ENCODE measurements around the gene FERMT1. TPM values are rescaled to one million over a fixed set of nuclear protein-coding genes. Genes with fewer than 3 reads are reported as not detected.

Gene FERMT1
- total RNA-seq, 3 donors from 2014 or later = 17.4 to 102 (median 54.1) TPM

- Histone ChIP-seq H3K4me3 (no peak overlapping the region), H3K36me3 (ENCODE audit: low read depth) (no peaks in the 10 kb centered on the region), H3K4me1 (ENCODE audit: low read depth) (no peaks in the 10 kb centered on the region), H3K9me3 (no peaks in the 10 kb centered on the region)
- no peak for DNase-seq
- intact Hi-C loops (cut with DNase I, micrococcal nuclease) = no loop called here
- ATAC-seq = no peak
- TF ChIP-seq, protein P1, sequence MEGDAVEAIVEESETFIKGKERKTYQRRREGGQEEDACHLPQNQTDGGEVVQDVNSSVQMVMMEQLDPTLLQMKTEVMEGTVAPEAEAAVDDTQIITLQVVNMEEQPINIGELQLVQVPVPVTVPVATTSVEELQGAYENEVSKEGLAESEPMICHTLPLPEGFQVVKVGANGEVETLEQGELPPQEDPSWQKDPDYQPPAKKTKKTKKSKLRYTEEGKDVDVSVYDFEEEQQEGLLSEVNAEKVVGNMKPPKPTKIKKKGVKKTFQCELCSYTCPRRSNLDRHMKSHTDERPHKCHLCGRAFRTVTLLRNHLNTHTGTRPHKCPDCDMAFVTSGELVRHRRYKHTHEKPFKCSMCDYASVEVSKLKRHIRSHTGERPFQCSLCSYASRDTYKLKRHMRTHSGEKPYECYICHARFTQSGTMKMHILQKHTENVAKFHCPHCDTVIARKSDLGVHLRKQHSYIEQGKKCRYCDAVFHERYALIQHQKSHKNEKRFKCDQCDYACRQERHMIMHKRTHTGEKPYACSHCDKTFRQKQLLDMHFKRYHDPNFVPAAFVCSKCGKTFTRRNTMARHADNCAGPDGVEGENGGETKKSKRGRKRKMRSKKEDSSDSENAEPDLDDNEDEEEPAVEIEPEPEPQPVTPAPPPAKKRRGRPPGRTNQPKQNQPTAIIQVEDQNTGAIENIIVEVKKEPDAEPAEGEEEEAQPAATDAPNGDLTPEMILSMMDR (IDR thresholded peaks at IDR 0.05) = no peak
These were observed 41.9 kb upstream of the FERMT1 start for GRCh38 chr20:6164421-6165341.

DNA sequence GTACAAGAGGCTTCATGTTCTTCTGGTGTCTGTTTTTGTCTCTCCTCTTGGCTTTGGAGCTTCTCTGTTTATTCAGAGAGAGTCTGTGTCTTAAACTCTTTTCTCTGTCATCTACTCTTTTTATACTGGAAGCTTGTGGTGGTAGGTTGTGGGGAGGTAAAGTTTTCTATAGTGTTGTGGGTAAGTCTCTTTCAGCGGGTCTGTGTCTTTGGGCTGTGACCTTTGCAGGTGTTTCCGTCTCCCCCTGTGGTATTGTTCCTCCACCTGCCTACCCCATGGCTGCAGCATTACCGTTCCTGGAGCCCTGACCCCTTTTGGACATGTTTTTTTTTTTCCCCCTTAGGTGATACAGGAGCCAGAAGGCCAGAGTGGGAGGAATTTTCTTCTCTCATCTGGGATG lies 37.9 kb upstream of the FERMT1 start:
- intact Hi-C loops (cut with DNase I, micrococcal nuclease) = no loop called here
- TF ChIP-seq, protein P1 (IDR thresholded peaks at IDR 0.05) = no peak
- Histone ChIP-seq H3K9me3 (peaks cover 8% of the 10 kb centered on the region), H3K4me1 (ENCODE audit: low read depth) (no peaks in the 10 kb centered on the region), H3K4me3 (no peak overlapping the region), H3K36me3 (ENCODE audit: low read depth) (no peaks in the 10 kb centered on the region)
- ATAC-seq (no peak), DNase-seq (no peak)

- ATAC-seq = no peak
- TF ChIP-seq, protein P1 (IDR thresholded peaks at IDR 0.05) = no peak
- Histone ChIP-seq H3K9me3 (peaks cover 8% of the 10 kb centered on the region), H3K4me3 (no peak overlapping the region), H3K36me3 (ENCODE audit: low read depth) (no peaks in the 10 kb centered on the region), H3K4me1 (ENCODE audit: low read depth) (no peaks in the 10 kb centered on the region)
- intact Hi-C loops (cut with DNase I, micrococcal nuclease) = no loop called here
- no peak for DNase-seq
These were observed 34.5 kb upstream of the FERMT1 start for GRCh38 chr20:6157345-6157744.

DNA sequence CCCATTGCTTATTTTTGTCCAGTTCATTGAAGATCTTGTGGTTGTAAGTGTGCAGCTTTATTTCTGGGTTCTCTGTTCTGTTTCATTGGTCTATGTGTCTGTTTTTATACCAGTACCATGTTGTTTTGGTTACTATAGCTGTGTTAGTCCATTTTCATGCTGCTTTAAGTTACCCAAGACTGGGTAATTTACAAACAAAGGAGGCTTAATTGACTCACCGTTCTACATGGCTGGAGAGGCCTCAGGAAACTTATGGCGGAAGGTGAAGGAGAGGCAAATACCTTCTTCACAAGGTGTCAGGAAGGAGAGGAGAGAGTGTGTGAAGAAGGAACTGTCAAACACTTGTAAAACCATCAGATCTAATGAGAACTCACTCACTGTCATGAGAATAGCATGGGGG lies 29.9 kb upstream of the FERMT1 start:
- TF ChIP-seq, protein P1 (IDR thresholded peaks at IDR 0.05) = no peak
- Histone ChIP-seq H3K4me1 (ENCODE audit: low read depth) (no peaks in the 10 kb centered on the region), H3K9me3 (peaks cover 8% of the 10 kb centered on the region), H3K4me3 (no peak overlapping the region), H3K36me3 (ENCODE audit: low read depth) (no peaks in the 10 kb centered on the region)
- intact Hi-C loops (cut with DNase I, micrococcal nuclease) = no loop called here
- ATAC-seq = no peak
- DNase-seq = no peak

DNA sequence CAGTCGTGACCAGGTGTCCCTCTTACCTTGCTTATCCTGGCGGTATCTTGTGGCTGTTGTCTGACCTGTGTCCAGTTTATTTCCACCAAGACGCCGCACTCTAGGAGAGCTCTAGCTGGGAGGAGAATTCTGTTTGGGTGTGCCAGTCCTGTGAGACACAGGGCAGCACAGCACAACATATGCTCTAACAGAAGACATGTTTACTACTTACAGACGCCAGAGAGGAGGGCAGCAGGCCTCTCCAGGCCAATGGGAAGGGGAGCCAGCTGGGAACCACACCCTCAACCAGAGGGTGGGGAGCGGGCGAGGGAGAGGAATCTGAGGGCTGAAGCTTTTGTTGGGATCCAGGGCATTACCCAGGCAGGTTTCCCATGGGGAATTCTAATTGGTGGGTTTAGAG lies 25.2 kb upstream of the FERMT1 start:
- TF ChIP-seq, protein P1 (IDR thresholded peaks at IDR 0.05) = no peak
- no peak for ATAC-seq
- Histone ChIP-seq H3K4me3 (no peak overlapping the region), H3K4me1 (ENCODE audit: low read depth) (no peaks in the 10 kb centered on the region), H3K36me3 (ENCODE audit: low read depth) (no peaks in the 10 kb centered on the region), H3K9me3 (no peaks in the 10 kb centered on the region)
- DNase-seq = no peak
- intact Hi-C loops (cut with DNase I, micrococcal nuclease) = no loop called here
